BLaER1 (cell line): ENCODE results near the gene SUMO3.

Experiments used
- H3K27ac ChIP-seq: shearing (Covaris generic); formaldehyde crosslinking; 2 replicates; pipeline ENCODE4 v1.8.1; 2022
- H3K27me3 ChIP-seq: shearing (Covaris generic); formaldehyde crosslinking; 2 replicates; pipeline ENCODE4 v1.8.1; 2022
- H3K36me3 ChIP-seq: shearing (Covaris generic); formaldehyde crosslinking; 2 replicates; pipeline ENCODE4 v1.8.1; 2022
- H3K4me1 ChIP-seq: shearing (Covaris generic); formaldehyde crosslinking; 2 replicates; pipeline ENCODE4 v1.8.1; 2022
- H3K4me2 ChIP-seq: shearing (Covaris generic); formaldehyde crosslinking; 2 replicates; pipeline ENCODE4 v1.8.1; 2022
- H3K4me3 ChIP-seq: shearing (Covaris generic); formaldehyde crosslinking; 2 replicates; pipeline ENCODE4 v1.8.1; 2022
- H3K9ac ChIP-seq: shearing (Covaris generic); formaldehyde crosslinking; 2 replicates; pipeline ENCODE4 v1.8.1; 2022
- H3K9me3 ChIP-seq: shearing (Covaris generic); formaldehyde crosslinking; 2 replicates; pipeline ENCODE4 v1.8.1; 2022
- H4K20me1 ChIP-seq: shearing (Covaris generic); formaldehyde crosslinking; 2 replicates; pipeline ENCODE4 v1.8.1; 2022
- Cebpa-rat ChIP-seq: shearing (Covaris generic); IDR thresholded peaks from 2 replicates; pipeline ENCODE4 v1.8.1; 2022

SUMO3 gene

DNA sequence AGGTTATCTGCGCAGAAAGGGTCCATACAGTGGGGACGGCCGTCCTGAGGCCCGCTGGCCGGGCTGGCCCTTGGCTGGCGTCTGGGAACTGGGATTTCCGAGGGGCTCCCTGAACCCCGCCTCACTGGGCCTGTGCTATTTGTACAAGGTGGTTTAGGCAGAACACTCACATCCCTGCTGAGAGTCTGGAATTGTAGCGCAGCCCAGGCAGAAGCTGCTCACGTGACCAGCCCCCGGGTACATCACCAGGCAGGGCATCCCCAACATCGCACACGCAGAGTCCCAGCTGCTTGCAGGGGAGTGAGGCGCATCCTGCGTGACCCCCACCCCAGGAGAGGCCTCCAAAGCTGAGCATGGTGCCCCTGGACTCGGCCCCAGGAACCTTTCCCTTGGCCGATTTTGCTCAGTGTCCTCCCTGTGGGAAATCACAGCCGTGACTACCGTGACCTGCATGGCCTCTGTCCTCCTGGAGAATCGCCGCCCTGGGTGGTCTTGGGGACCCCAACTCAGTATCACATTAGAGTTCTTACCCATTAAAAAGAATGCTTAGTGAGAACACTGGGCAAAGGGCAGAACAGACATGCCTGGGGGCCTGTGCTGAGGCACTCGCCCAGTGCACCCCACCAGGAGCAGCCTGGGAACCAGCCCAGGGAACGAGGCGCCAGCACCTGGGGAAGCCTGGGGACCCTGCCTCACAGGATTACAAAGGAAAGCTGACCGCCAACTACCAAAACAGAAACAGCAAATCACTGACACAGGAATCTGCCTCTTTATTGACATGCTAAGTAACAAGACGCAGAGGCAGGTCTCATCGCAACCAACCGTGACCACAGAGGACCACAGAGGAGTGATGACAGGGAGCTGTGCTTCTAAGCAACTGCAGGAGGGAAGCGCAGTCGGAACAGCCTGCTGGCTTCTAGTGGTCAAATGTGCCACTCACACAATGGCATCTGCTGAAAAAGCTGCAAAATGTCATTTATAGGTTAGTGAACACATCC lies 49.7 kb downstream of the SUMO3 start:
- Histone ChIP-seq H3K27ac (no peak overlapping the region), H3K9me3 (no peaks in the 10 kb centered on the region), H4K20me1 (peaks cover 66% of the 10 kb centered on the region), H3K36me3 (peaks cover 33% of the 10 kb centered on the region), H3K4me2 (peak overlapping the region; percentile 84), H3K4me1 (peaks cover 80% of the 10 kb centered on the region), H3K4me3 (no peak overlapping the region), H3K9ac (no peak overlapping the region), H3K27me3 (no peaks in the 10 kb centered on the region)
- TF ChIP-seq Cebpa-rat: no peak

DNA sequence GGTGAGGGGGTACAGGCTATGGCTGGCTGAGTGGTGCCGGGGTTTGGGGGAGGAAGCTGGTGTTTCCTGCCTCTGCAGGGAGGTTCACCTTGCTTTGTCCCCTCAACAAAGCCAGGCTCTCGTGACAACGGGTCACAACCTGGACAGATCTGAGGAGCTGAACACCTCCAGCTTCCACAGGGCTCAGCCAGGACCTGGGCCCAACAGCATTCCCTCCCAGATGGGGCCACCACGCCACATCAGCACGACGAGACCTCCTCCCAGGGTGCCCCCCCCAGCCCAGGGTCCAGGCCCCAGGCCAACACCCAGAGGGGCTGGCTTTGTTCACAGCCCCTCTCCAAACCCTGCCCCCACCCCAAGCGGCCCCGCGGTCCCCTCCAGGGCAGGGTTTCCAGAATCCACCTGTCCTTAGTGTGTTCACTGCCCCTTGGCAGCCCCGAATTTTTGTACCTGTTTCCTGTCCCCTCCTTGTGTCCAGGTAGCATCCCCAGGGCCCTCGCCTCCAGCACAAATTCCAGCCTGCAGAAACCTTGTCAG lies 51.0 kb downstream of the SUMO3 start:
- no peak for TF ChIP-seq Cebpa-rat
- peak overlapping the region; percentile 84 for H3K4me2 ChIP-seq
- H3K36me3 ChIP-seq: peaks cover 21% of the 10 kb centered on the region
- H3K9ac ChIP-seq: no peak overlapping the region
- H3K4me1 ChIP-seq: peaks cover 68% of the 10 kb centered on the region
- peaks cover 53% of the 10 kb centered on the region for H4K20me1 ChIP-seq
- H3K27ac ChIP-seq: peak overlapping the region; percentile 38; the same call in 1 of the 2 replicates
- H3K9me3 ChIP-seq: no peaks in the 10 kb centered on the region
- no peaks in the 10 kb centered on the region for H3K27me3 ChIP-seq
- no peak overlapping the region for H3K4me3 ChIP-seq

DNA sequence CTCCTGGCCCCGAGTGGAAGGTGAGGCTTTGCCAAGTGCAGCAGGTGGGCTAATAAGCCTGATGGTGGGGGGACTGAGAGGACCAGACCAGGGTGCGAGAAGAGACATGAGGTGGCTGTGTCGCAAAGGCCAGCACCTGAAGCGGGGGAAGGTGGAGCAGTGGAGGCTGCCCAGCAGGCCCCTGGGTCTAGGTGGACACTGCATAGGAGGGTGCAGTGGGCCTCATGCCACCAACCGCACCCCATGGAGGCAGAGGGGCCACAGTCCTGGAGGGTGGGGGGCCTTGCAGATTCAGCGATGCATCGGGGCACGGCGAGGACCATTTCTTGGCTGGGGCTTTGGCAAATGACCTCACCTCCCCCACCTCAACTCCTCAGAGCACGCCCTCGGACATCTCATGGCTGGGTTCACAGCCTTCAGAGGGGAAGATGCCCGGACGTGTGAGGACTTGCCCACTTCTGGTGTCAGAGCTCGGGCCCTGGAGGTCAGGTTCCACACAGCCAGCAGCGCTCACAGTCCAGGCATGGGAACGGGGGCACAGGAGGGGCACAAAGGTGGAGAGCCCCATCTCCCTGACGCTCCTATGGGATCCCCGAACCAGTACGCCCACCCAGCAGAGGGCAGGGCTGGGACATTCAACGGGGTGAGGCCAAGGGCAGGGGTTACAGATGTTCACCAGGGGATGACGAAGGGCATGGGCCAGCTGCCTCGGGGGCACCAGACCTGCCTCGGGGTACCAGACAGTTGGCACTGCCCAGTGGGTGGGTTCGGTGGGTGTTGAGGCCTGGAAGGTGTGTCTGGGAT lies 51.6 kb downstream of the SUMO3 start:
- no peak for TF ChIP-seq Cebpa-rat
- H3K9me3 ChIP-seq: no peaks in the 10 kb centered on the region
- H3K27ac ChIP-seq: peak overlapping the region; percentile 38
- H3K27me3 ChIP-seq: no peaks in the 10 kb centered on the region
- H3K9ac ChIP-seq: no peak overlapping the region
- H3K36me3 ChIP-seq: peaks cover 14% of the 10 kb centered on the region
- H3K4me3 ChIP-seq: no peak overlapping the region
- H3K4me2 ChIP-seq: peak overlapping the region; percentile 84
- peaks cover 66% of the 10 kb centered on the region for H3K4me1 ChIP-seq
- peaks cover 49% of the 10 kb centered on the region for H4K20me1 ChIP-seq

DNA sequence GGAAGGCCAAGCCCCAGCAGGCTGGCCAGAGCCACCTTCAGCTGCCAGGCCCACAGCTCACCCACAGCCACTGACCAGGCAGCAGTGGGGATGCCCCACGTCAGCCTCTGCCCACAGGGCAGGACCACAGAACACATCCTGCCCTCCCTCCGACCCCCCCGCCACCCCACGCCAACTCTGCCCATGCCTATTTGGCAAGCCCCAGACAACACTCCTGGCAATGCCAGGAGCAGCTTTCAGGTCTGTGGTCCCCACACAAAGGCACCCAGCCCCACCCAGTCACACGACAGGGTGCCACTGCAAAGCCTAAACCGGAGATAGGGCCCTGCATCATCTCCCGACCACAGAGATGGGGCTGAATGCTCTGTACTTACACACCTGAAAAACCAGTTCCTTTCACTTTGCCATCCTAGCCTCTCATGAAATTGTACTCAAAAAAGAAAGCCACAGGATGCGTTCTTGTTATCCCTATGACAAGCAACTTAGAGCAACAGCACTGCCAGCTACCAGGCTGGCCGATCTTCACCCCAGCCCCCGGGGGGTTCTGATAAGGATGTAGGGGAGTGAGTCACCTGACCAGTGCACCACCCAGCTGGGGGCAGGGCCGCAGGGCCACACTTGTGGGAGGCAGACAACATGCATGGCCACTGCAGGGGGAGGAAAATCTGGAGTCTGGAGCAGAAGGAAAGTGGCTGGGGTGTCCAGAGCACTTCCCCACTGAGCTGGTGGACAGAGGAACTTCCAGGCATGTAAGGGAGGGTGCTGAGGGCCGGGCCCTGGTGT lies 52.4 kb downstream of the SUMO3 start:
- no peak overlapping the region for H3K4me3 ChIP-seq
- H3K27ac ChIP-seq: peak overlapping the region; percentile 30; the same call in 1 of the 2 replicates
- H3K4me1 ChIP-seq: peaks cover 63% of the 10 kb centered on the region
- H4K20me1 ChIP-seq: peaks cover 41% of the 10 kb centered on the region
- peak overlapping the region; percentile 84 for H3K4me2 ChIP-seq
- no peaks in the 10 kb centered on the region for H3K27me3 ChIP-seq
- no peaks in the 10 kb centered on the region for H3K9me3 ChIP-seq
- no peak for TF ChIP-seq Cebpa-rat
- peaks cover 6% of the 10 kb centered on the region for H3K36me3 ChIP-seq
- H3K9ac ChIP-seq: no peak overlapping the region

DNA sequence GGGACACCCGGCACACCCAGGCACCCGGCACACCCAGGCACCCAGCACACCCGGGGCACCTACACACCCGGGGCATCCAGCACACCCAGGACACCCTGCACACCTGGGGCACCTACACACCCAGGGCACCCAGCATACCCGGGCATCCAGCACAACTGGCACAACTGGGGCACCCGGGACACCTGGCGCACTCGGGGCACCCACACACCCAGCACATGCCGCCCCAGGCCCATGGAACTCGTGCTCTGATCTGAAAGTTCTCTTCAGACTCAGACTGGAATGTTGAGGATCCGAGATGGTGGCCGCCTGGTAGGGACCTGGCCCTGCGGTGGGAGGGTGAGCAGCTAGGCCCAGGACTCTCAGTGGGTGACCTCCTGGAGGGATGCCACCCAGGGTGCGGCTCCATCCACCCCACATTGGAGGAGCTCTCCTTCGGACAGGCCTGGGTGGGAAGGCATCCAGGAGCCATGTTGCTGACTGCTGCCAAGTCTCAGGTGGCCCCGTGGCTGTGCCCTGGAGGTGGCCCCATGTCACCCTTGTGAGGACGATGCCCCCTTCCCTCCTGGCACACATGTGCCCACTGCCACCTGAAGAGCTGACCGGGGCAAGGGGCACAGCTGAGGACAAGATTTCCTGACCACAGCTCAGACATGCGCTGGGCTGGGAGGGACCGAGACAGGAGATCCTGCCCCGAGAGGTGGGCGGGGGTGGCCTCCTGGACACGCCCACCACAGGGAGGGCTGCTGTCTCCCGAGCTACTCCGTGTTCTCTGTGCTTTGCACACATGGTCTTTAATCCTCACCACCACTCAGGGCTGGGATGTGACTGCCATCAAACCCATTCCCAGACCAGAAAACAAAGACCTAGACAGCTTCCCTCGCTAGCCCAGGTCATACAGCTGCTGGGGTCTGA lies 53.3 kb downstream of the SUMO3 start:
- H3K9me3 ChIP-seq: no peaks in the 10 kb centered on the region
- peak overlapping the region; percentile 84 for H3K4me2 ChIP-seq
- peaks cover 32% of the 10 kb centered on the region for H4K20me1 ChIP-seq
- H3K36me3 ChIP-seq: no peaks in the 10 kb centered on the region; the same call in 1 of the 2 replicates
- no peak overlapping the region for H3K4me3 ChIP-seq
- H3K27ac ChIP-seq: no peak overlapping the region
- H3K27me3 ChIP-seq: no peaks in the 10 kb centered on the region
- H3K4me1 ChIP-seq: peaks cover 58% of the 10 kb centered on the region
- no peak overlapping the region for H3K9ac ChIP-seq
- no peak for TF ChIP-seq Cebpa-rat

DNA sequence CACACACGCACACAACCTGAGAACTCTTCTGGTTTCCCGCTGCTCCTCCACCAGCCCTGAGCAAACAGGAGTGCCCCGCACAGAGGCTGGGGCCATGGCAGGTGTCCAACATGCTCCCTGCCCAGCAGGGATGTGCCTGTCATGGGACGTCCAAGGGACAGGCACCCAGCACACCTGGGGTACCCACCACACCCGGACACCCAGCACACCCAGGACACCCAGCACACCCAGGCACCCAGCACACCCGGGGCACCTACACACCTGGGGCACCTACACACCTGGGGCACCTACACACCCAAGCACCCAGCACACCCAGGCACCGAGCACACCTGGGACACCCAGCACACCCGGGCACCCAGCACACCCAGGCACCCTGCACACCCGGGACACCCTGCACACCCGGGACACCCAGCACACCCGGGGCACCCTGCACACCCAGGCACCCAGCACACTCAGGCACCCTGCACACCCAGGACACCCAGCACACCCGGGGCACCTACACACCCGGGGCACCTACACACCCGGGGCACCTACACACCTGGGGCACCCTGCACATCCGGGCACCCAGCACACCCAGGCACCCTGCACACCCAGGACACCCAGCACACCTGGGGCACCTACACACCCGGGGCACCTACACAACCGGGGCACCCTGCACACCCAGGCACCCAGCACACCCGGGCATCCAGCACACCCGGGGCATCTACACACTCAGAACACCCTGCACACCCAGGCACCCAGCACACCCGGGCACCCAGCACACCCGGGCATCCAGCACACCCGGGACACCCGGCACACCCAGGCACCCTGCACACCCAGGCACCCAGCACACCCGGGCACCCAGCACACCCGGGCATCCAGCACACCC lies 54.2 kb downstream of the SUMO3 start:
- Histone ChIP-seq H3K4me3 (no peak overlapping the region), H3K27me3 (no peaks in the 10 kb centered on the region), H3K9me3 (no peaks in the 10 kb centered on the region), H3K4me1 (peaks cover 49% of the 10 kb centered on the region), H4K20me1 (peaks cover 23% of the 10 kb centered on the region), H3K4me2 (no peak overlapping the region), H3K9ac (no peak overlapping the region), H3K27ac (no peak overlapping the region), H3K36me3 (no peaks in the 10 kb centered on the region)
- TF ChIP-seq Cebpa-rat: no peak

DNA sequence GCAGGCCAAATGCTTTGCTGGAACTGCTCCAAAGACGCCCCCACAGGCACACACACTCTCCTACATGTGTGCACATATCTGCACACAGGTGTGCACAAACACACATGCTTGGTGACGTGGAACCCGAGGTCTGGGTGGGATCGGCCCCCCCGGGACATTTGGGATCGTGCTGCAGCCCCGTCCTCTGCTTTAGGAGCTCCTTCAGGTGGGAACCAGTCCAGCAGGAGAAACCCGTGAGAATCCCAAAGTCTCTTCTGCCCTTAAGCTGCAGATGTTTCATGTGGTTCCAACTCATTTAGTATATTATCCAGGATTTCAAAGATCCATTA lies 54.8 kb downstream of the SUMO3 start:
- H3K36me3 ChIP-seq: no peaks in the 10 kb centered on the region
- H3K27me3 ChIP-seq: no peaks in the 10 kb centered on the region
- H3K27ac ChIP-seq: no peak overlapping the region
- no peak overlapping the region for H3K4me3 ChIP-seq
- no peak overlapping the region for H3K4me2 ChIP-seq
- peaks cover 42% of the 10 kb centered on the region for H3K4me1 ChIP-seq
- H4K20me1 ChIP-seq: peaks cover 16% of the 10 kb centered on the region
- H3K9me3 ChIP-seq: no peaks in the 10 kb centered on the region
- no peak overlapping the region for H3K9ac ChIP-seq
- TF ChIP-seq Cebpa-rat: no peak
